ENCODE results near the gene AFP. TPM values are rescaled to one million over a fixed set of nuclear protein-coding genes. Genes with fewer than 3 reads are reported as not detected.
"Not testable (repeated sequence)": the region's sequence is repeated elsewhere in the genome, so short reads cannot be mapped to it uniquely, and the experiment has no call there.

Gene AFP
- 0.32 TPM in 1 of 2 replicates, not detected in the other for total RNA-seq

GRCh38 chr4:73435984-73436383, at the start of gene AFP:
Gene AFP (plus strand): TSS chr4:73436221. CDS start chr4:73436263, 42 bp downstream.
- TF ChIP-seq CTCF (IDR thresholded peaks at IDR 0.05; ENCODE audit: insufficient read depth, low read depth, low read length): no peak
- H3K4me3 ChIP-seq (ENCODE audit: low read depth, low read length): no peak within 1 kb of the TSS
- DNase-seq (ENCODE audit: low read depth): no peak

GRCh38 chr4:73387552-73387951, 48.5 kb upstream of the AFP start:
- TF ChIP-seq CTCF (IDR thresholded peaks at IDR 0.05; ENCODE audit: insufficient read depth, low read depth, low read length): no peak
- no peak overlapping the region for H3K4me3 ChIP-seq (ENCODE audit: low read depth, low read length)
- DNase-seq (ENCODE audit: low read depth): no peak

- H3K4me3 ChIP-seq (ENCODE audit: low read depth, low read length): no peak overlapping the region
- DNase-seq (ENCODE audit: low read depth): no peak
- no peak for TF ChIP-seq CTCF (IDR thresholded peaks at IDR 0.05; ENCODE audit: insufficient read depth, low read depth, low read length)
Measured at GRCh38 chr4:73388887-73389286, 47.1 kb upstream of the AFP start.

- not testable (repeated sequence) for DNase-seq (ENCODE audit: low read depth); H3K4me3 ChIP-seq (ENCODE audit: low read depth, low read length)
Measured at GRCh38 chr4:73389663-73390062, 46.4 kb upstream of the AFP start.

GRCh38 chr4:73391774-73392173, 44.2 kb upstream of the AFP start:
- no peak overlapping the region for H3K4me3 ChIP-seq (ENCODE audit: low read depth, low read length)
- DNase-seq (ENCODE audit: low read depth): no peak
- TF ChIP-seq CTCF (IDR thresholded peaks at IDR 0.05; ENCODE audit: insufficient read depth, low read depth, low read length): no peak

GRCh38 chr4:73392936-73393335, 43.1 kb upstream of the AFP start:
- DNase-seq (ENCODE audit: low read depth): no peak
- H3K4me3 ChIP-seq (ENCODE audit: low read depth, low read length): no peak overlapping the region
- TF ChIP-seq CTCF (IDR thresholded peaks at IDR 0.05; ENCODE audit: insufficient read depth, low read depth, low read length): no peak

GRCh38 chr4:73396304-73396703, 39.7 kb upstream of the AFP start:
- H3K4me3 ChIP-seq (ENCODE audit: low read depth, low read length): no peak overlapping the region
- TF ChIP-seq CTCF (IDR thresholded peaks at IDR 0.05; ENCODE audit: insufficient read depth, low read depth, low read length): no peak
- DNase-seq (ENCODE audit: low read depth): no peak
